ENCODE measurements around the gene ZNF598.
A peak's percentile ranks its signal among the peaks of the same experiment; 100 is the strongest.
"Not testable (repeated sequence)": the region's sequence is repeated elsewhere in the genome, so short reads cannot be mapped to it uniquely, and the experiment has no call there.

ZNF598 gene

GRCh38 chr16:1974157-1975070 is 35.2 kb downstream of the ZNF598 start:
- no peak for DNase-seq

- no peak for DNase-seq
Observed at GRCh38 chr16:1973461-1974156, 36.0 kb downstream of the ZNF598 start.

- no peak for DNase-seq
Observed at GRCh38 chr16:1972490-1972877, 37.1 kb downstream of the ZNF598 start.

- DNase-seq, result peak; percentile 60
Observed at GRCh38 chr16:1971796-1972489, 37.7 kb downstream of the ZNF598 start, which contains the start of gene TBL3. TBL3 (plus strand) TSS chr16:1972053; CDS start chr16:1972165, 112 bp downstream.

- no peak for DNase-seq
Observed at GRCh38 chr16:1968146-1968953, 41.3 kb downstream of the ZNF598 start.

GRCh38 chr16:1966460-1966859 is 43.2 kb downstream of the ZNF598 start, which contains the start of gene RNF151:
RNF151 (plus strand) TSS chr16:1966856; CDS start chr16:1966882, 26 bp downstream.
- DNase-seq, result no peak

- DNase-seq, result no peak
Observed at GRCh38 chr16:1965396-1966001, 44.1 kb downstream of the ZNF598 start.

GRCh38 chr16:1964506-1965395 is 44.9 kb downstream of the ZNF598 start, which contains the start of gene RPS2:
RPS2 (minus strand) TSS chr16:1964826; CDS start chr16:1964625, 201 bp downstream.
- peak; percentile 95 for DNase-seq

- DNase-seq, result no peak
Observed at GRCh38 chr16:1963806-1964505, 45.7 kb downstream of the ZNF598 start.

- DNase-seq, result not testable (repeated sequence)
Observed at GRCh38 chr16:1962161-1963153, 47.2 kb downstream of the ZNF598 start.

GRCh38 chr16:1961651-1962067 is 48.0 kb downstream of the ZNF598 start:
- no peak for DNase-seq

- peak; percentile 58 for DNase-seq
Observed at GRCh38 chr16:1960665-1961630, 48.7 kb downstream of the ZNF598 start.

GRCh38 chr16:1959269-1960039 is 50.2 kb downstream of the ZNF598 start, which contains the start of gene NDUFB10:
NDUFB10 (plus strand) TSS chr16:1959538; CDS start chr16:1959625, 87 bp downstream.
- DNase-seq, result peak; percentile 60

- no peak for DNase-seq
Observed at GRCh38 chr16:1958715-1959268, 50.8 kb downstream of the ZNF598 start.

- DNase-seq, result not testable (repeated sequence)
Observed at GRCh38 chr16:1958143-1958491, 51.5 kb downstream of the ZNF598 start.
